ENCODE data around the gene NOVA1.

GRCh38 chr14:26636561-26636960, 38.7 kb upstream of the NOVA1 start:
- no peak for TF ChIP-seq CTCF (optimal IDR thresholded peaks at IDR 0.05 in 1 of 3, IDR thresholded peaks at IDR 0.05 in 1 of 3, conservative IDR thresholded peaks at IDR 0.05 in 1 of 3; ENCODE audit: extremely low read depth in 1 of 3, insufficient read depth in 2 of 3, low read length in 3 of 3)
- TF ChIP-seq EZH2 (IDR thresholded peaks at IDR 0.05; ENCODE audit: low read length): no peak

All from keratinocyte (primary cell).